Activated CD8-positive, alpha-beta memory T cell treated with anti-CD3 and anti-CD28 coated beads for 1 hour (primary cell): Measurements from ENCODE around the gene ADM5.

Experiments
- DNase-seq, 2 donors: peaks; one replicate each; pipeline ENCODE4 v3.0.0-alpha.2; 2020; ENCODE audit warnings: low read depth in 1 of 2; ENCODE audit errors: extremely low read depth in 1 of 2

The ADM5 gene

DNA sequence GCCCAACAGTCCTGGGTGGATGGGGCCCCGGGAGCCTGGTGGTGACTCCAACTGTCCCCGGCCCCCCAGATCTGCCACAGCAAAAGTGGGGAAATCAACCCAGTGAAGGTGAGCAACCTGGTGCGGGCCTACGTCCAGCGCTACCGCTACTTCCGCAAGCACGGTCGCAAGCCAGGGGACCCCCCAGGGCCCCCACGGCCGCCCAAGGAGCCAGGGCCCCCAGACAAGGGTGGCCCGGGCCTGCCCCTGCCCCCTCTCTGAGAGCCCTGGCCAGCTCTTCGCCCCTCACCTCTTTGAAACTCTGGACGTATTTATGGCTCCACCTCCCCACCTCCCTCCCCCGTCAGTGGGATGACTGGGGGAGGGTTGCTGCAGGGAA is 31.3 kb upstream of the ADM5 start:
- no peak for DNase-seq

DNA sequence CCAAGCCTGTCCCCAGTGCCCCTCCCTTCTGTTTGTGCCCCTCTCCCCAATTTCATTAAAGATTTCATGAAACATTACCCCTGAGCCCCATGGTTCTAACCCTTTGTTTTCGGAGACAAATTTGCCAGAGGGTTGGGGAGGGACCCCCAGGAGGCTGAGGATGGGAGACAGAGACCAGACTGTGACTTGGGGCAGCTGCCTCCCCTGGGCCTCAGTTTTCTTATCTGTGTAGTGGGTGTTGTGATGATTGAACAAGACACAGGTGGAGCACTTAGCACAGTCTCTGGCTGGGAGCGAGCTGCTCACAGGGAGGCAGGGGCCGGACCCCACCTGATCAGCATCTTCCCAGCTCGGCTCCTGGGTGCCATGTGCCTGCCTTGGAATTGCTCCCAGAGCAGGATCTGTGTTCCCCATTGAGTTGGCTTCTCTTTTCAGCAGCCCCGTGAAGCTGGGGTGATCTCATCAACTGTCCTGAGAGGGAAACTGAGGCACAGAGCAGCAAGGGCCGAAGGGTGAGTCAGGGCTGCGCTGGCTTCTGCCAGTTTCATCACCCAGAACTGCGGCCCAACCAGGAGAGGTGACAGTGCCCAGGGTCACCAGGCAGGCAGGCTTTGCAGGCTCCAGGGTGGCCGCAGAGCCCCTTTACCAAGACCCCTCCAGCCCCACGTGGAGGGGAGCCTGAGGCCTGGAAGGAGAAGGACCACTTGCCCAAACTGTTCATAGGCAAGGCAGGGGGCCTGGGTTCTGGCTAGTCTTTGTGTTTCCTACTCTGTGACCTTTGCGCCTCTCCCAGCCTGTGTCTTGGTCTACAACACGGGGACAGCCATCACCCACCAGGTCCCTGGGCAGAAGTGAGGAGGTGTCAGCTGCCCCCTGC is 30.6 kb upstream of the ADM5 start:
- DNase-seq, result no peak

DNA sequence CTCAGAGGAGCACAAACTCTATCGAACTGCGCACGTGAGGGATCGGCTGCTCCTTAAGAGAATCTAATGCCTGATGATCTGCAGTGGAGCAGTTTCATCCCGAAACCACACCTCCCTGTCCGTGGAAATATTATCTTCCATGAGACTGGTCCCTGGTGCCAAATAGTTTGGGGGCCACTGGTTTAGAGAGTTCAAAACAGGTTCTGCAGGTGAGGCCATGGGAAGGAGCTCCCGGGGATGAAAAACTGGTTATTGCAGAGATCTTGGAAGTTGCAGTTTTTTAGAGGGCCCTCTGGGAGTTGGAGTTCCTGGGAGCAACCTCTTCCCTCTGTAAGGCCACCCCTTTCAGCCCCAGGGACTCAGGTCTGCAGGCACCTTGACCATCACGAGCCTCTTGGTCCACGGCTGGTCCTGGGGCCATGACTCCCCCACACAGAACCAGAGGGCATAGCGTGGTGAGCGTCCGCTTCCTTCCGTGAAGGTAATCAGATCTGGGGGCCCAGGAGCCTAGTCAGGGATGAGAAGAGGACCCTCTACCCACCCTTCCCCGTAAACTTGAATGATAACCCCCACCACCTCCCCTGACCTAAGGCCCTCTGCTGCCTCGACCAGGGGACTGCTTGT is 28.9 kb upstream of the ADM5 start:
- no peak for DNase-seq

DNA sequence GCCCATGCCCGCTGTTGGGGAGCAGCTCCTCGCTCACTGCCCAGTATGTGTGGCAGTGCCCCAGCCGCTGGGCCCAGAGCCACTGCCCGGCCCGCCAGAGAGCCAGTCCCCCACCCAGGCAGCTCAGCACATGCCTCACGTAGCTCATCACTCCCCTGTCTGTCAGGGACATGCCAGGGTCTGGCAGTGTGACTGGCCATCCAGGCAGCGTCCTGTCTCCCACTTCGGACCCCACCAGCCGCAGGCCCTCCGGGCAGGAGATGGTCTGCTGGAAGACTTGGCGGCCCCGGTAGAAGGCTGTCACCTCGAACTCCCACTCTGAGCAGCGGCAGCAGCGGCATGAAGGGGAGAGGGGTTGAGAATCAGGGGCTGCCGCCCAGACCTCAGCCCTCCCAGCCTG is 27.4 kb upstream of the ADM5 start:
- no peak for DNase-seq

DNA sequence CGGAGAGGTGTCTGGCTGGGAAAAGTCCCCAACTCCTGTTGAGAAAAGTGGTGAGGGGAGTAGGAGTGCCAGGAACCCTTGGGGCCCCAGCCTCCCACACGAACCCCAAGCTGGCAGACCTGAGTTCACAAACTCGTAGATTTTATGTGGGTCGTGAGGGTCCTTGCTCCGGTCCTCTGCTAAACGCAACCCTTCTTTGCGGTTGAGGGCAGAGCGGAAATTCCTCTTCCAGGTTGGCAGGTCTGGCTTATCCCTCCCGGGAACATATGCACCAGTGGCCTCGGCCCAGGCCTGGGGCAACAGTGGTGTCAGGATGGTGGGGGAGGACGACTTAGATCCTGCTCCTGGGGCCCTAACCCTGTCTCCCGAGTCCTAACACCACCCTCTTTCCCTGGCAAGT is 26.2 kb upstream of the ADM5 start:
- no peak for DNase-seq

DNA sequence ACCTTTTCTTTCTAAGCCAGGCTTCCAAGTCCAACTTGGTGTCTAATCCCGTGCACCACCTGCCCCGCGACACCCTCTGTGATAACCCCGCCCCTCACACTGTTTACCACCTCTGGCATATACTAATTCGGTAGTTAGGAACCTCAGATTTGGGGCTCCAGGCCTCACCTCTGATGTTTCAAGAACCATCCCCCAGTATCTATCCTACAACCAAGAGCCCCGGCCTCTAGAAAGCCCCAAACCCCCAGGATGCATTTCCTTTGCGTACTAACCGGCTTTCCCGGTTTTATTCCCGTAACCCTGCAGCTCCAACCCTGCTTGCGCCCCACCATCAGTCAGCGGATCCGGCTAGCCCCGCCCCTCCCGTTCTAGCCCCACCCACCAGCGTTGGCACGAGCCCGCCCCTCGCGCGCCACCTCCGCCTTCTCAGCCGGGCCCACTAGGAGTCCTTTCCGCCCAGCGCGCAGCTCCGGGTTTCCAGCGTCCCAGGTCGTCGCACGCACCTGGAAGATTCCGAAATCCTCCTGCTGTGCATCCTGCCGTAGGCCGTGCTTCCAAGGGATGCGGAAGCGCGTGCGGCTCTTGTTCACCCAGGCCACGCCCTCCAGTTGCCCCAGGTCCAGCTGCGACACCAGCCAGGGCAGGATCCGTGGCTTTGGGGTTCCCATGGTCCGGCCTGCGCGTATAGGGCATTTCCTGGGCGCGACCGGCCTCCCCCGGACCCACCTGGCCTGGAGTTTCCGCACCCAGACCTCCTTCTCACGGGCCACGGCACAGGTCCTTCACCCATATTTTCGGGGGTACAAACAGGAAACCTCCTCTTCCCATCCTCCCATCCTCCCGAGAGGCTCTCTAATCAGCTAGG is 25.0 kb upstream of the ADM5 start:
- peak; percentile 67 to 94 for DNase-seq

DNA sequence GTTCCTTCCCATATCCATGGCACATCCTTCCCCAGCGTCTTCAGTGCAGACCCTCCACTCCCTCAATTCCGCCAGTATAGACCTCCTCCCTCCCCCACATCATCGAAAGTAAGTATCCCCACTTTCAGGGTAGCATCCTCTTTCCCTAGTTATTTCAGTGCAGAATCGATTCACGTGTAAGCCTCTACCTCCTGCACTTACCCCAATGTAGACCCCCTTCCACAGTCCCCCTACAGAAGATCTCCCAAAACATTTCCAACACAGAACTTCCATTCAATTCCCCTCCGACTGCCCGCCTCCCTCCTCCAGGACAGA is 24.4 kb upstream of the ADM5 start:
- DNase-seq, result no peak

DNA sequence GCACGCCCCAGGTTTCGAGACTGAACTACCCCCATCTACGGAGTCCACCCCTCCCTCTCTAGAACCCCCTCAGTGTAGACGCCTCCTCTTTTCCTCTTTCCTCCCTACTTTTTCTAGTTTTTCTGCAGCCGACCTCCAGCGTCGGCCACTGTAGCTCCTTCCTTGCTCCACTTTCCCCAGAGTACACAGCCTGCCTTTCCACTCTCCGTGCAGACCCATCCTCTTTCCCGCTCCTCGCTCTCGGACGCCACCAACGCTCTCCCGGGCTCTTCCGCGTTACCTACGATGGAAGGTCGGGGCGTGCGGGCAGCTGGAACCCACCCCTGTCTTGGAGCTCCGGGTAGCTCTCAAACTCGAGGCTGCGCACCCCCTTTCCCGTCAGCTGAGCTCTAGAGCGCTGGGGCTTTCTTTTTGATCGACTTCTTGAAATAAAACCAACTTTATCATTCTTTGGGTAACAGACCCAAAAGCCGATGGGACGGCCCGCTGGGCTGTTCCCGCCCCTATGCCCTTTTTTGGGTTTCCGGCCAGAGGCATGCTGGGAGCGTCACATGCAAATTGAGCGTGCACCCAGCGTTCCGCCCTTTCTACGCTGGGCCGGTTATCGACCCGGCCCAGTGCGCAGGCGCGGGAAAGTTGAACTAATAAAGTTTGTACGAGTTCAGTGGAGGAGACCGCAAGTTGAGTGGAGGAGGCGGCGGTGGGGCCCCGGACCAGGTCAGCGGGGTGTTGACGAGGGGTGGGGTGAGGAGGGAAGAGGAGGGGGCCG is 23.9 kb upstream of the ADM5 start, which contains the start of the genes BCL2L12 and IRF3:
Gene BCL2L12, plus strand, starts transcription at position 583 of the 769 bp plus-strand sequence. CDS start 760 bp downstream, outside the sequence.
Gene IRF3, minus strand, starts transcription at position 507 of the 769 bp plus-strand sequence. CDS start 1,019 bp downstream, outside the sequence.
- peak; percentile 99 for DNase-seq

DNA sequence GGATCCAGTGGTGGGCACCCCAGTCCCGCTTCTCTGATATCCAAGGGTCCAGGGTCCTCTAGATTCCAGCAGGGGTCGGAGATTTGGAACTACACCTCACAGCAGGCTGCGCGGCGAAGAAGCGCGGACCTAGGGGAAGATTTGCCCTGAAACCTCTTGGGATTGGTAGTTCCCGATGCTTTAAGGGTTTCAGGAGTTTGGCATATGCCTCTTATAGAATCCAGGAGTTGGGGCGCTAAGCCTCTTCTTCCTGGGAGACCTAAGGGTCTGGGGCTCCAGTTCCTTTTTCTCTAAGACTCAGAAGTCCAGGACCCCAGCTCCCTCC is 23.3 kb upstream of the ADM5 start:
- DNase-seq, result no peak

DNA sequence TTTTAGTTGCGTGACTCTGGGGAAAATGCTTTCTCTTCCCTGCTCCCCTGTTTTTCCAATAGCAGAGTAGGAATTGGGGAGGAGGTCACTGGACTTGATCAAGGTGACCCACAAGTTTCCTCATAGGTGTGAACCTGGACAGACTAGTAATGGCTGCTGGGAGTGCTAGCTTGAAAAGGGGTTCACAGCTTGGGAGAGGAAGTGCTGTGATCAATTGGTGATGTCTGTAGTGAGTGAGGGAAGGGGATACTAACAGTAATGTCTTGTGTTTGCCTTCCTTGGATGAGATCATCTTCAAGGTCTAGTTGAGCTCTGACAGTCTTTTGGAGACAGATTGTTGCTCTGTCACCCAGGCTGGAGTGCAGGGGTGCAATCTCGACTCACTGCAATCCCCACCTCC is 21.9 kb upstream of the ADM5 start:
- DNase-seq, result no peak

DNA sequence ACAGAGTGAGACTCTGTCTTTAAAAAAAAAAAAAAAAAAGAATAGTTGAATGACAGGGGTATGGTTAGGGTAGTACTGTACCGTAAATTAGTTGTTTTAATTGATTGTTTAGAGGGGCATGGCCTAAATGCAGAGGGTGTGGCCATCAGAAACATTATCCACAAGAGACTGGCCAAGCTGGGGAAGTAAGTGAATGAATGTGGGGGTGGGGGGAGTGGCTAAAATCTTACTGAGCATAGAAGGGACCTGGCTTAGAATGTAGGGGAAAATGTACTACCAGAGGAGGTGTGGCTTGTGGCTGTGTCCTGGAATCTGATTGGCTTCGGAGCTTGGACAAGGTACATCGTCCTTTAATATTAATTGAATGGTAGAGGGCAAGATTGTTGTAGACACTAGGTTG is 19.9 kb upstream of the ADM5 start:
- no peak for DNase-seq

DNA sequence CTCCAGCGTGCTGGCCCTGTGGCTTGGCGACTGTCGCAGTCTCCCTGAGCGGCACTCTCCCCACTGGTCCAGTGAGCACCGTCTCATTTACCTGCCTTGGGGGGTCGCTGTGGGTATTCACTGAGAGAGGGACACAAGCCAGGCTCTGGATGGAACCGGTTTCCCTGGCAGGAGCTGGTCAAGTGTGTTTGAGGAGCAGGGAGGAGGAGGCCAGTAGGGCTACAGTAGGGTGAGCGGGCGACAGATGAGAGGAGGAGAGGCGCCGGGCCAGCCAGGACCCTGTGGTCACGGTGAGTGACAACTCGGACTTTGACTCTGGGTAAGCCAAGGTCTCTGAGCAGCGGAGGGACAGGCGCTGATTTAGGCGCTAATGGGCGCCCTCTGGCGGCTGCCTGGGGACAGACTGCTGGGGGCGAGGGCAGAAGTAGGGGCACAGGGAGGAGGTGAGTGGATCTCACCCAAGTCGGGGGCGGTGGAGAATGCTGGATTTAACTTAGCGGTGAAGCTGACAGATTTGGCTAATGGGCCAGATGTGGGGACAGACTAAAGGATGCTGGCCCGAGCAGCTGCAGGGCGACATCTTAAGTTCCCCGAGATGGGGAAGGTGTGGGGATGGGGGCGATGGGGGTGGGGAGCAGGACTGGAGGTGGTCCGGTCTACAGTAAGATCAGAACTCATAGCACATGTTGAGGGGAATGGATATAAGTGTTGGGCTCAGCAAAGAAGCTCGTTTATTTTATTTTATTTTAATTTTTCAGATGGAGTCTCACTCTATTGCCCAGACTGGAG is 17.1 kb upstream of the ADM5 start:
- peak; percentile 45 to 66 for DNase-seq

DNA sequence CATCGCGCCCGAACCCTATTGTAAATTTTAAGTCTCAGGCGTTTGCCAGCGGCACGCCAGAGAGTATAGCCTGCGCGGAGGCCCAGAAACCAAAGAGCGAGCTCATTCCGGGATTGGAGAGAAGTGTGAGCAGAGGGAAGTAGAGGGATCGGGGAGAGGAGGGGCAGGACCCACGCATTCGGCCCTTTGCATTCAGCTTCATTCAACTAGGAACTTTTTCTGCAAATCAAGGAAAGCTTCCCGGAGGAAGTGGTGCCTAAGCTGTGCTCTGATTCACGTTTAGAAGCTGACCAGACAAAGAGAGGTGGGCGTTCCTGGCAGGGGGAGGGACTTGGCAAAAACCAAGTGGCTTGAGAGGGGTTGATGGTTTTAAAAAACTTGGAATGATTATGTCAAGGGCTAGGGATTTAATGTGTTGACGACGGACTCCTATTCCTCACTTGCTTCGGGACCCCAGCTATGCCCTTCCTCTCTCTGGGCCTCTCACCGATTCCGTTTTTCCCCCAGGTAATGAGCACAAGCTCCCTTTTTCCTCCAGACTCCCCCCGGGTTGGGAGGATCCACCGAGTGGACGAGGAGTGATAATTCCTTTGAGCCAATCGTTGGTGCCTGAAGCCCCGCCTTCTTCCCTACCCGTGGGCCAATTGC is 13.1 kb upstream of the ADM5 start:
- peak in 1 of 2 donors; percentile 29 for DNase-seq

DNA sequence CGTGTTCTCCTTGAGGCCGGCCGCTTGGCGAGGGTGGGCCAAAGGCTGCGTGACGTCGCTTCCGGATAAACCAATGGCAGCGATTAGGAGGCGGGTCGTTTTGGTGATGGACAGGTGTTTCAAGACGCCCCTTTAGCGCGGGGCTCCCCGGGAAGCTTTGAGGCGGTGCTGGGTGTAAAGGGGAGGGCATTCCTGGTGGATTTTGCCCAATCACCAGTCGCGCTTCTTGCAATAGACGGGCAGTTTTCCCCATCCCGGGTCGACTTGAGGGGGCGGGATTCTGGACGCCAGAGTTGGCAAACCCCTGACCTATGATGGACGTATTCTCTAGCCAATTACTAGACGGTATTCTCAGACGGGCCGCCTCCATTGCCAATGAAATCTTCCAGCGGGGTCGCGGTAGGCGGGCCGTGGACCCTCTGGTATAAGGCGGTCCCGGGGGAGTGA is 12.6 kb upstream of the ADM5 start:
- peak; percentile 88 to 98 for DNase-seq

DNA sequence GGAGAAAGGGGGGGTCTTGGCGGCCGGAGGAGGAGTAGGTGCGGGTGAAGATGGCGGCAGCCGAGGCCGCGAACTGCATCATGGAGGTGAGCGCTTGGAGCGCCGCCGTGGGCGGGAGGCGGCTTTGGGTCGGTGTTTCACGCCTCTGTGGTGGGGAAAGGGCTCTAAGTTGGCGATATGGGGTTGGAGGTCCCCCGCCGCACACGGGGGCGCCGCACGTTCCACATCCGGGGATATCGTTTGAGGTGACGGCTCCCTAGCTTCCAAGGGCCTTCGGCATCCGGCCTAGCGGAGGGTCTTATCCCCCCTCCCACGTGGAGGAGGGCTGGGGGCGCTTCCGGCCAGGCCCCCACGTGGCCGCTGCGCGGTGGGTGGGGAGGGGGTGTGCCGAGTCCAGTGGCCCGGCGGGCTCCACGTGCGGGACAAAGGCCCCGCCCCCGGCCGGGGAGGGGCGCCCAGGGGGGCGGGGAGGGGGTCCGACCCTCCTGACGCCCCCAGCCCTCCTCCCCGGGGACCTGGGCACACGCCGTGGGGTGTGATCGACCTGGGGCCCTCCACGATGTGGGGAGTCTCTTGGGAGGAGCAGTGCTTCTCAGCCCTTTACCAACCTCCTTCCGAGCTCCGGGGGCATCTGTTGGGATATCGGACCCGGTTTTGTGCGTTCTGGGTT is 12.0 kb upstream of the ADM5 start, which contains the start of gene PRMT1:
Gene PRMT1, plus strand, starts transcription at position 41 of the 670 bp plus-strand sequence. Its CDS starts 10 bp downstream, at position 51.
- DNase-seq, result peak in 1 of 2 donors; percentile 32

DNA sequence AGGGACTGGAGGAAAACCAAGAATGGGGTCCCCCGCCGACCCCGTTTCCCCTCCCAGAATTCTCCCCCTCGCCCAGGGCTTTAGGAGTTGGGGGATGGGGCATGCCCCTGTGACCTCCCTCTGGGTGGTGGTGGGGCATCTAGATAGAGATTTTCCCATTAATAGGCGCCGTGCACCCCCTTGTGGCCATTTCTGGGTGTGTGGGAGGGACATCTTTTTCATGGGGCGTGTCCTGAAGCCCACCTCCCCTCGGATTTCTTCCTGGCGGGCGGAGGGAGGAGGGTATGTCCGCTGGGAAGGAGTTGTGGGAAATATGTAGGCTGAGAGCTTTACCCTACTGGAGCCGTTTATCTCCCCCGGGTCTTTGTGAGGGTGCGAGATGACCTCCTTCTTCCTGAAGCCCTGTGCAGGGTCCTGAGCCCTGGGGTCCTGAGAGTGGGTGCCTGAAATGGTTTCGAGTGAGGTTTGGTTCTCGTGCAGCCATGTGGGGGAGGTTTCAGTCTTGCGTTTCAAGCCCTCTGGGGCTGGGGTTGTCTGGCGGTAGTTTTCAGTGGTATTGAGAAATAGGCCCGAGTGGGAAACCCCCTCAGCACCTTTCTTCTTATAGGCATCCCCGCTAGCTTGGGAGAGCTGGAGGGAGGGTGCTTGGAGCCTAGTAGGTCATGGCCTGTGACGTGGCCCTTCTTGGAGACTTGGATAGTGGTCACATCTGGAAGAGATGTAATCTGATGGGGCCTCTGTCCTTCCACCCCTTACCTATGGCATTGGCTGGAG is 11.3 kb upstream of the ADM5 start:
- peak; percentile 52 to 74 for DNase-seq

DNA sequence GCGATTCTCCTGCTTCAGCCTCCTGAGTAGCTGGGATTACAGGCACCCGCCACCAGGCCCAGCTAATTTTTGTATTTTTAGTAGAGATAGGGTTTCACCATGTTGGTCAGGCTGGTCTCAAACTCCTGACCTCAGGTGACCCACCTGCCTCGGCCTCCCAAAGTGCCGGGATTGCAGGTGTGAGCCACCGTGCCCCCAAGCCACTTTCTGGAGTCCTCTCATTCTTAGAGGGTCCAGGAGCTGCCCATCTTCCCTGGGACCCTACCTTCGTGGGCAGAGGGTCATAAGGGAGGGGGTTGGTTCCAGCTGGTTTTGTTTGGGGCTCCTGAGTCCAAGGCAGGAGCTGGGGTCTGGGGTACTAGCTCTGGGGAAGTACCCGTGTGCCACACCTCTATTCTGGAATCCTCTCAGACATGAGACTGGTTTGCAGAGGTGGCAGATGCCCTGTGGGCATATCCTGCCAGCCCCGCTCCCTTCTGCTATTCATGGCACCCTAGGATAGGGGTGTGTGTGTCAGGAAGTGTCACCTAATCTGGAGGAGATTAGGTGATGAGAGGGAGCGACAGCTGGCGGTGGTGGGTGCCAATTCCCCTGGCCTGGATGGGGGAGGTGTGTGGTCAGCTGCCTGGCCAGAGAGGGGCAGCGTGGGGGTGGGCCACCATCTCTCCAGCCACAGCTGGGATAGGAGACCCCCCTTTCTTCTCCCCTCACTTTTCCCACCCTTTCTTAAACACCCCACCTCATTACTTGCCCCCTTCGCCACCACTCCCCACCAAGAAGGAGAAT is 10.2 kb upstream of the ADM5 start:
- no peak for DNase-seq
